HS-27A (cell line): ENCODE measurements around the gene CCHCR1.

Source experiments
- DNase-seq: peaks from one replicate; pipeline ENCODE4 v3.0.0-alpha.2; 2012; ENCODE audit warnings: low read depth, missing footprints

The CCHCR1 gene

GRCh38 chr6:31161216-31162126 is 3.9 kb upstream of the CCHCR1 start:
- DNase-seq, result no peak

- DNase-seq, result no peak
Measured at GRCh38 chr6:31158863-31159855, 1.6 kb upstream of the CCHCR1 start.

DNA sequence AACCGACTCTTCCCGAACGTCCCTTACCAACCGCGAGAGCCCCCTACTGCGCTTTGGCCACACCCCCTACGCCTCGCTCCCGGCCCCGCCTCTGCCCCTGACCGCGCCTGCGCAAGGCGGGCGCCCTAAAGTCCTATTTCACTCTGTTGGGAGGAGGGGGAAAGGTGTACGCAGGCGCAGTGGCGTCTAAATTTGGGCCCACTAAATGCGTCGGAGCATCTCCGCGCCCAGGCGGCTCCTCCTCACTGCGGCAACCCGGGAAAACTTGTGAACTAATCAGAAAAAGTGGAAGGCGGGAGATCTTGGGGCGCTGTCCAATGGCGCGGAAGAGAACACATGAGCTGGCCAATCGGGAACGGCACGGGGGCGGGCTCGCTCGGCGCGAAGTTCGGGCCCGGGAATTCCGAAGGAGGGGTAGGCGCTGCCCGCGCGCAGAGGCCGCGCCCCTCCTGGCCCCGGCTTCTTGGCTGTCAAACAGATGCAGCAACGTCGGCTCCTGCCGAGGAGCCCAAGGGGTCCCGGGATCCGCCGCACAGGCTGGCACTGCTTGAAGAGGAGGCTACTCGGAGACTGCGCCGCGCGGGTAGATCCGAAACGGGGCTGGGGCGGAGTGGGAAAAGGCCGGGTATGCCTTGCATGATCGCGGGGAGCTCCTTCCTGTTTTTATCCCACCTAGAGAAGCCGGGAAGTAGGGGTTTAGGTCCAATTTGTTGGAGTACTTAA is 699 bp upstream of the CCHCR1 start, which contains the start of gene TCF19:
Gene TCF19, plus strand, starts transcription at position 450 of the 723 bp plus-strand sequence. CDS start 881 bp downstream, outside the sequence.
- DNase-seq, result peak; percentile 99

- DNase-seq, result no peak
Measured at GRCh38 chr6:31156641-31157040, 961 bp downstream of the CCHCR1 start.

DNA sequence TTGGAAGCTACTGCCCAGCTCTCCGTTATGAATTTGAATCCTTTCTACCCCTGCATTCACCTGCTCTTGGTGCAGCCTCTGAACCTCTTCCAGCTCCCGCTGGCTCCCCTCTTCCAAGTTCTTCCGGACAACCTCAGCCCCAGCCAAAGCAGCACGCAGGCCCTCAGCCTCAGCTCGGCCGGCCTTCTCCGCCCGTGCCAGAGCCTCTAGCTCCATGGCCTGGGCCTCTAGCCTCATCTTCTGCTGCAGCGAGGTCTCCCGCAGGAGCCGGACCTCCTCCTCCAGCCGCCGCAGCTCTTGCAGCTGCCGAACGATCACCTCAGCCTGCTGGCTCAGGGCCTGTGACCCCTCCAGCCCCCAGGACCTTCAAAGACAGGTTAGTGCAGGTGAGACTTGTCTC is 3.2 kb downstream of the CCHCR1 start:
- DNase-seq, result no peak

DNA sequence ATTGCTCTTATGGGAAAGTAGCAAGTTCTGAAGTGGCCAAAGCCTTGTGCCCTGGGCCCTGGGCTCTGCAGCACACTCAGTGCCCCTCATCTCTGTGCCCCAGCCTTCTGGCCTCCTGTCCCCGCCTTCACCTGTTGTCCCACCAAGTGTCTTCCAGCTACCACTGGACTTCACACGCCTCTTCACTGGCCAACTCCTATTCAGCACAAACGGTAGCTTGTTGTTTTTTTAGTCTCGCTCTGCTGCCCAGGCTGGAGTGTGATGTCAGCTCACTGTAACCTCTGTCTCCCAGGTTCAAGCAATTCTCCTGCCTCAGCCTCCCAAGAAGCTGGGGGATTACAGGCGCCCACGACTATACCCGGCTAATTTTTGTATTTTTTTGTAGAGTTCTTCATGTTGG is 4.8 kb downstream of the CCHCR1 start:
- DNase-seq, result no peak

DNA sequence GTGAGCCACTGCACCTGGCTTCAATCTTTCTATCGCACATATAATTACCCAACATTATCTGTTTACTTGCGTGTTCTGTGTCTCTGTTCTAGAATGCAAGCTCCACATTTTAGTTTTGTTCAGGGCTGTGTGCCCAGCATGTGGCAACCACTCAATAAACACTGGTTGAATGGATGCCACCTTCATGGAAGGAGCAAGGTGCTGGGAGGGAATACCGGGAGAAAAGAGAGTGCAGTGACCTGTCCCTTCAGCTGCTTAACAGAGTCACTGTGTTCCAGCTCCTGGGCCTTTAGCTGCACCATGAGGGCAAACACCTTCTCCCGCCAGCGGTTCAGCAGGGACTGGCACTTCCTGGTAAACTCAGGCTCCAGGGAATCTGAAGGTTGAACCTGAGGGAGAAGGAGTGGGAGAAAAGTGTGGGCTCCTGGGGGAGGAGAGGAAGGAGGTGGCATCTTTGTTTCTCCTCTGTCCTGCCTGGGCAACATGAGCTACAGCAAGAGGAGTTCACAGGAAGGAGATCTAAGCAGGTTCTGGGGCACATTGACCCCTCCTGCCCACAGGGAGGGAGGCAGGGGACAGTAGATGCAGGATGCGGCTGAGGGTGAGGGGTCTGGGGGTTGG is 7.7 kb downstream of the CCHCR1 start:
- DNase-seq, result no peak

DNA sequence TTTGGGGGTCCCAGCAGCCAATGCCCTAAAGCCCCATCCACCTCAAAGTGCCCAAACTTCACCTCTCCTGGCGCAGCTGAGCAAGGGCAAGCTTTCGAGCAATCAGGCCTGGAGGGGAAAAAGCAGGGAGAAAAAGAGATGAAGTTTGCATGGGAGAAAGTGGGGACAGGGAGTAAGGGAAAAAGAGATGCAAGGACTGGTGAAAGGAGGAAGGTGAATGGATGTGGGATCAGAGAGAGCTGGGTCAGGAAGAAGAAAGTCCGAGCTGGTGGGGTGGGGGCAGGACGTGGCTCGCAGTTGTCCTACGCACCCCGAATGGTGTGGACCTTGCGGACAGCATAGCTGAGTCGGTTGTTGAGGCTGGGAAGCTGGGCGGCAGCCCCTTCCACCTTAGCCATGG is 12.2 kb downstream of the CCHCR1 start:
- DNase-seq, result no peak

GRCh38 chr6:31144970-31145340 is 12.6 kb downstream of the CCHCR1 start:
- DNase-seq, result no peak

DNA sequence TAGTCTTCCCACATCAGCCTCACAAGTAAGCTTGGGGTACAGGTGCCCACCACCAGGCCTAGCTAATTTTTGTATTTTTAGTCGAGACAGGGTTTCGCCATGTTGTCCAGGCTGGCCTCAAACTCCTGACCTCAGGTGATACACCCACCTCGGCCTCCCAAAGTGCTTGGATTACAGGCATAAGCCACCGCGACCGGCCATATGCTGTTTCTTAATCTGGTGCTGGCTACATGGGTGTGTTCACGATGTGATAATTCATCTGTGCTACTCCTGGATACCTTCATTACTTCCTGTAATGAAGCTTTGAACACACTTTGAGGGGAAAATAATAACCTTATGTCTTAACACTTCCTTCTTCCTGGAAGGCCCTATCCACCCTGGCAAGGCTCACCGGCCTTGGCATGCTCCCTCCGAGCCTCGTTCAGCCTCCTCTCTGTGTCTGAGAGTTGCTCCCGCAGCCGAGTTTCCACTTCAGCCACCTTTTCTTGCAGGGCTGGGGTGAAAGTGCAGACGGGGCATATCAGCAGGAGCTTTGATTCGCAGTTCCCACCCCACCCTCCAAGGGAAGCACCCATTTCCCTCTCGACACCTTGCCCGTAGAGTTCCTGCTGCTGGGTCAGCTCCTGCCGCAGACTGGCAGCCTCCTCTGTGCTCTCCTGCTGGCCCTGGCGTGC is 13.2 kb downstream of the CCHCR1 start:
- no peak for DNase-seq

DNA sequence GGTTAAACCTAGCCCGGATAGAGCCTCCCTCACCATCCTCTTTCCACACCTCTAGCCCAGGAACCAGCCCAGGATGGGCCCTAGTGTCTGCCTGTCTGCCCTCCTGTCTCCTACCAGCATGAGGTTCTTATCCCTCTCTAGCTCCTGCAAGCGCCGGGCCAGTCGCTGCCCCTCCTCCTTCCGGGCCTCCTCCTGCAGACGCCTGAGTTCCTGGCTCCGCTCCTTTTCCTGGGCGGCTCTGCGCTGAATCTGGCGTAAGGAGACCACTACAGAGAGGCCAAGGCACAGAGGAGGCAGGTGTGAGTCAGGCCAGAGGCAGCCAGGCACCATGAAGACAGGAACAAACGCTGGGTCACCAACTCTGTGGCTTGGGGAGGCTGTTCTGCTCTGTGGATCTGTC is 14.5 kb downstream of the CCHCR1 start:
- DNase-seq, result no peak

DNA sequence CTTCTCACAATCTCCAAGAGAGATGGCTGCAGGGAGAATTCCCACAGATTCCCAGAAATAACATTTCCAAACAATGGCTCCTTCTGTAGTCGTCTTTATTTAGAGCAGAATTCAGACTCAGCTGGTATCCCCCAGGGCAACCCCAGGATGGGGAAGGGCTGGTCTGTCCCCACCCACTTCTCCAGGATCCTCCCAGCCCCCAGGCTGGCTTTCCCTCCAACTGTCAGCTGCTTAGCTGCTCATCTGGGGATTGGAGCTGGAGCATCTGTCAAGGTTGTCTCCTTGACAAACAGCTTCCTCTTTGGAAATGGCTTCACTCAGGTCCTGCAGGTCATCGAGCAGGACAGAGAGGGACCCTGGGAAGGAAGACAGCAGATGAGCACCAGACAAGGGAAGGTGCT is 15.2 kb downstream of the CCHCR1 start:
- DNase-seq, result no peak

- no peak for DNase-seq
Measured at GRCh38 chr6:31140643-31141042, 17.0 kb downstream of the CCHCR1 start.

DNA sequence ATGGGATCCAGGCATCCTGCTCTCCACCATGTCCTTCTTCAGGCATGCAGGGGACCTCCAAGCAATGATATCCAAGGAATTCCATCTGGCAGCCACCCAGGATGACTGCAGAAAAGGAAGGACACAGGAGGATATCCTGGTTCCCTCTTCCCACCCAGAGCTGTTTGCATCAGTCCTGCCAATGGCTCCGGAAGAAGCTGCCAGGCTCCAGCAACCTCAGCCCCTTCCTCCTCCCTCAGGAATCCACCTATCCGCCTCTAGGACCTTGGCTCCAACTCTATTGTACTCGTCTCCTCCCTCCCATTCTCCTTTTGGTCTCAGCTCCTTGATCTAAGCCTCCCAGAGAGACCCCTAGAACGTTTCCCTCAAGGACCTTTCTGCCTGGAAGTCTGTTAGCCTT is 18.0 kb downstream of the CCHCR1 start:
- DNase-seq, result no peak

DNA sequence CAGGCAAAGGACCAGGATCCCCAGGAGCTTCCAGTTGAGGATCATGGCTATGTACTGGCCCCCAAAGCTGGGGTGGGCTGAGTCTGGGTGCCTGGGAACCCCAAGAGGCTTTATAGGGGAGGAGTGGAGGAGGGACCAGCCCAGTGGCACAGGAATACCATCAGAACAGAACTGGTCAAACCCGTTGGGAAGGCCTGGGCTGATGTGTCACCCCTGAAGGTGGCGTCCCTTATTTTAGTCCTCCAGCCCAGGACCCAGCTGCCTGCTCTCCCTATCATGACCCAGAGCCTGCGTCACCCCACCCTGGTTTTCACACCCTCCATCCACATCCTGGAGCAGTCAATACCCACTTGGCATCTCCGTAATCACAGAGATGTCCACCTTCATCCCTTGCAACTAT is 18.6 kb downstream of the CCHCR1 start, which contains the start of gene PSORS1C2:
Gene PSORS1C2, minus strand, starts transcription at position 85 of the 400 bp plus-strand sequence. Its CDS starts 40 bp downstream, at position 45.
- DNase-seq, result no peak

GRCh38 chr6:31135710-31136109 is 21.9 kb downstream of the CCHCR1 start:
- no peak for DNase-seq

GRCh38 chr6:31132806-31133205 is 24.8 kb downstream of the CCHCR1 start:
- no peak for DNase-seq

- DNase-seq, result no peak
Measured at GRCh38 chr6:31131595-31131994, 26.0 kb downstream of the CCHCR1 start.

- no peak for DNase-seq
Measured at GRCh38 chr6:31130751-31131150, 26.9 kb downstream of the CCHCR1 start.

- DNase-seq, result no peak
Measured at GRCh38 chr6:31129130-31129529, 28.5 kb downstream of the CCHCR1 start.
